Measurements from ENCODE around the gene SPAG8.

SPAG8 gene

DNA sequence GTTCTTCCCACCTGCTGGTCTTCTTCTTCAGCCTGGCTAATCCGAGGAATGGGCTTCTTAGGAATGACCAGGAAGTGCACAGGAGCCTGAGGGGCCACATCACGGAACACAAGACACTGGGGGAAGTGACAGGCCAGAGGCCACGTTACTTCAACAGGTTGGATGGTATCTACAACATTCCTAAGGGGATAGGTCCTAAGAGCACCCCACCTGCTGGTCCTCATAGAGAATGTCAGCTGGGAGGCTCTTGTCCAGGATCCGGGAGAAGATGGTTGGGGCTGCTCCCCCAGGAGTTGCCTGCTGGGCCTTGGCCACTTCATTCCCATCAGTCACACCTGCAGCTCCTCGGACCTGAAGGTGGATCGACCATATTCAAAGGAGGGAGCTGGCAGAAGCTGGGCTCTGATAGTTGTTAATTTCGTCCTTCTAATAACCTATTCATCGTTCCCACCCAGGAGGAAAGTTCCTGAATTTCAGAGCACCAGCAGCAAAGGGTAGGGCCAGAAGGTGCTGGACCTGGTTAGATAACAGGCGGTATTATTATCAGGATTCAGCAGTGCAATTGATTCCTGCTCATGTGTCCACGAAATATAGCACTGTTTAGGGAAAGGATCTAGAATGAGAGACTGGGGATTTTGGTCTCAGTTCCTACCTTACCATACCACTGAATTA is 1.5 kb upstream of the SPAG8 start:
- Histone ChIP-seq H3K4me3 (ENCODE audit: low read length) (peak overlapping the region; percentile 72), H3K4me1 (ENCODE audit: insufficient read depth, low read length) (peaks cover 18% of the 10 kb centered on the region)

GRCh38 chr9:35811381-35812024 is 559 bp downstream of the SPAG8 start:
- no peaks in the 10 kb centered on the region for H3K27me3 ChIP-seq (ENCODE audit: insufficient read depth, low read length)
- H3K36me3 ChIP-seq (ENCODE audit: insufficient read depth, low read length): no peaks in the 10 kb centered on the region
- no peaks in the 10 kb centered on the region for H3K9me3 ChIP-seq (ENCODE audit: low read length)
- peak overlapping the region; percentile 52 for H3K4me3 ChIP-seq (ENCODE audit: low read length)
- H3K4me1 ChIP-seq (ENCODE audit: insufficient read depth, low read length): peaks cover 18% of the 10 kb centered on the region
- H2AFZ ChIP-seq (ENCODE audit: low read depth, low read length): peak overlapping the region; percentile 3

More for the DNA sequence above, 1.5 kb upstream of the SPAG8 start:
- Histone ChIP-seq H3K9me3 (ENCODE audit: low read length) (no peaks in the 10 kb centered on the region), H2AFZ (ENCODE audit: low read depth, low read length) (no peak overlapping the region), H3K27me3 (ENCODE audit: insufficient read depth, low read length) (no peaks in the 10 kb centered on the region), H3K36me3 (ENCODE audit: insufficient read depth, low read length) (no peaks in the 10 kb centered on the region)

GRCh38 chr9:35810122-35810521 is 1.9 kb downstream of the SPAG8 start:
- H3K27me3 ChIP-seq (ENCODE audit: insufficient read depth, low read length): peaks cover under 1% of the 10 kb centered on the region
- H3K36me3 ChIP-seq (ENCODE audit: insufficient read depth, low read length): no peaks in the 10 kb centered on the region
- peaks cover 18% of the 10 kb centered on the region for H3K4me1 ChIP-seq (ENCODE audit: insufficient read depth, low read length)
- no peak overlapping the region for H3K4me3 ChIP-seq (ENCODE audit: low read length)
- no peaks in the 10 kb centered on the region for H3K9me3 ChIP-seq (ENCODE audit: low read length)
- no peak overlapping the region for H2AFZ ChIP-seq (ENCODE audit: low read depth, low read length)

DNA sequence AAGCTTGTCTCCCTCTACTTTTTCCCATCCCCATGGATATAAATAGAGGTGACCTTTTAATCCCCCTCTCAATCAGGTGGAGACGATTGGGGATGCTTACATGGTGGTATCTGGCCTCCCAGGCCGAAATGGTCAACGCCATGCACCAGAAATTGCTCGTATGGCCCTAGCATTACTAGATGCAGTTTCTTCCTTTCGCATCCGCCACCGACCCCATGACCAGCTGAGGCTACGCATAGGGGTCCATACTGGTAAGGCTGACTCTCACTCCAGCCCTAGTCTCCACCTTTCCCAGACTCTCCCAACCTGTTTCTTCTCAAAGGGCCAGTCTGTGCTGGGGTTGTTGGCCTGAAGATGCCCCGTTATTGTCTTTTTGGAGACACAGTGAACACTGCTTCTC is 3.6 kb downstream of the SPAG8 start:
- Histone ChIP-seq H3K36me3 (ENCODE audit: insufficient read depth, low read length) (no peaks in the 10 kb centered on the region), H3K4me3 (ENCODE audit: low read length) (no peak overlapping the region), H3K27me3 (ENCODE audit: insufficient read depth, low read length) (peaks cover 4% of the 10 kb centered on the region)

GRCh38 chr9:35806101-35806500 is 6.0 kb downstream of the SPAG8 start:
- H3K27me3 ChIP-seq (ENCODE audit: insufficient read depth, low read length): peaks cover 12% of the 10 kb centered on the region
- H3K36me3 ChIP-seq (ENCODE audit: insufficient read depth, low read length): no peaks in the 10 kb centered on the region
- no peak overlapping the region for H2AFZ ChIP-seq (ENCODE audit: low read depth, low read length)
- no peaks in the 10 kb centered on the region for H3K4me1 ChIP-seq (ENCODE audit: insufficient read depth, low read length)
- H3K4me3 ChIP-seq (ENCODE audit: low read length): no peak overlapping the region
- H3K9me3 ChIP-seq (ENCODE audit: low read length): no peaks in the 10 kb centered on the region

More for the DNA sequence above, 3.6 kb downstream of the SPAG8 start:
- Histone ChIP-seq H3K4me1 (ENCODE audit: insufficient read depth, low read length) (peaks cover 9% of the 10 kb centered on the region), H2AFZ (ENCODE audit: low read depth, low read length) (no peak overlapping the region), H3K9me3 (ENCODE audit: low read length) (no peaks in the 10 kb centered on the region)

GRCh38 chr9:35801328-35802128 is 10.5 kb downstream of the SPAG8 start:
- no peak overlapping the region for H2AFZ ChIP-seq (ENCODE audit: low read depth, low read length)
- peaks cover 19% of the 10 kb centered on the region for H3K27me3 ChIP-seq (ENCODE audit: insufficient read depth, low read length)
- no peaks in the 10 kb centered on the region for H3K4me1 ChIP-seq (ENCODE audit: insufficient read depth, low read length)
- no peaks in the 10 kb centered on the region for H3K9me3 ChIP-seq (ENCODE audit: low read length)
- H3K4me3 ChIP-seq (ENCODE audit: low read length): no peak overlapping the region
- H3K36me3 ChIP-seq (ENCODE audit: insufficient read depth, low read length): no peaks in the 10 kb centered on the region

DNA sequence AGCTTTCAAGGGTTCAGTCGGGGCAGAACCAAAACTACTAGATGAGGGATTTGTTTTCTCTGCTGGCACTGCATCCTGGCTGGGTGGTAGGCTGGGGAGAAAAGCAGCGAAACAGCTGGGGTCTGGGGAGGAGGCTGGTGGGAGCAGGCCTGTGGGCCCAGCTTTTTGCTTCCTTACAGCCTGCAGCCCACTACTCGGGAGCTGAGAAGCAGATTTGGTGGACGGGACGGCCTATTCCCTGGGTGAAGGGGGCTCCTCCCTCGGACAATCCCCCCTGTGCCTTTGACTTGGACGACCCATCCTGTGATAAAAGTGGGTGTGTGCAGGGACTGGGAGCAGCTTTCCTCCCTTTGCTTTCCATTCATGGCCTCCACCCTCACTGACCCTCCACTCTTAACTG is 11.5 kb downstream of the SPAG8 start:
- Histone ChIP-seq H2AFZ (ENCODE audit: low read depth, low read length) (no peak overlapping the region), H3K36me3 (ENCODE audit: insufficient read depth, low read length) (no peaks in the 10 kb centered on the region), H3K9me3 (ENCODE audit: low read length) (no peaks in the 10 kb centered on the region), H3K27me3 (ENCODE audit: insufficient read depth, low read length) (peaks cover 19% of the 10 kb centered on the region), H3K4me1 (ENCODE audit: insufficient read depth, low read length) (no peaks in the 10 kb centered on the region), H3K4me3 (ENCODE audit: low read length) (no peak overlapping the region)

GRCh38 chr9:35798658-35799374 is 13.2 kb downstream of the SPAG8 start:
- Histone ChIP-seq H3K4me3 (ENCODE audit: low read length) (no peak overlapping the region), H3K9me3 (ENCODE audit: low read length) (no peaks in the 10 kb centered on the region), H3K36me3 (ENCODE audit: insufficient read depth, low read length) (no peaks in the 10 kb centered on the region), H2AFZ (ENCODE audit: low read depth, low read length) (no peak overlapping the region), H3K27me3 (ENCODE audit: insufficient read depth, low read length) (peaks cover 15% of the 10 kb centered on the region), H3K4me1 (ENCODE audit: insufficient read depth, low read length) (no peaks in the 10 kb centered on the region)

GRCh38 chr9:35797311-35798109 is 14.6 kb downstream of the SPAG8 start:
- Histone ChIP-seq H3K9me3 (ENCODE audit: low read length) (no peaks in the 10 kb centered on the region), H2AFZ (ENCODE audit: low read depth, low read length) (no peak overlapping the region), H3K4me3 (ENCODE audit: low read length) (no peak overlapping the region), H3K4me1 (ENCODE audit: insufficient read depth, low read length) (no peaks in the 10 kb centered on the region), H3K36me3 (ENCODE audit: insufficient read depth, low read length) (no peaks in the 10 kb centered on the region), H3K27me3 (ENCODE audit: insufficient read depth, low read length) (peaks cover 19% of the 10 kb centered on the region)

DNA sequence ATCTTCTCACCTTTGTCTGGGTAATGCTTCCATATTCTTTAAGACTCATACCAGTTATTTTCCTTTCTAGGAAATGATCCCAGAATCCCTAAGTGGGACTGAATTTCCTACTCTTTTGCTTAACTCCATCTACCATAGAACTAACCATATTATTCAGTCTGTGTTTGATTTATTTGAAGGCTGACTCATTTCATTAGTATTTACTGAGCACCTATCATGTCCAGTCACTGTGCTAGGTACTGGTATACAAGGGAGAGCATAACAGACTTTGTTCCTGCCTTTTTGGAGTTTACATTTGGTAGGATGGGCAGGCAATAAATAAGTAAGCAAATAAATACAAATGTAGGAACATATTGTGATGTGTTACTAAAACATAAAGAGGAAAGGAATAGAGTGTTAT is 16.4 kb downstream of the SPAG8 start:
- Histone ChIP-seq H3K36me3 (ENCODE audit: insufficient read depth, low read length) (no peaks in the 10 kb centered on the region), H3K4me1 (ENCODE audit: insufficient read depth, low read length) (no peaks in the 10 kb centered on the region), H3K9me3 (ENCODE audit: low read length) (no peaks in the 10 kb centered on the region), H2AFZ (ENCODE audit: low read depth, low read length) (no peak overlapping the region), H3K4me3 (ENCODE audit: low read length) (no peak overlapping the region), H3K27me3 (ENCODE audit: insufficient read depth, low read length) (peaks cover 9% of the 10 kb centered on the region)

DNA sequence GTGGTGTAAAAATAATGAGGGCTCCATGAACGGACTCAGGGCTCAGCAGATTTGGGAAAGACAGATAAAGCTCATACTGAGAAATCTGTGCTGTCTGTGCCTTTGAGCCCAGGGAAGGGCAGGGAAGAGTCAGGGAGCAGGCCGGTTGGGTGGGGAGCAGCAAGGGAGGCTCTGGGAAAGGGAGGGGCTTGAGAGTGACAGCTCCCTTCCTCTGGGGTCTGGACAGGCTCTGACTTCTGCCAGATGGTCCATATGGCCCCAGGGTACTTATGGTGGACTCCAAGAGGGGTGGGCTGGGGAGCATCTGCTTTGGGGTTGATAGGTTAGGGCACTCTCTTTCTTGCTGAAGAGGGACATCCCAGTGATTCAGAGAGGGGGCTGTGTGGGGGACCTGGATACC is 18.6 kb downstream of the SPAG8 start:
- Histone ChIP-seq H3K27me3 (ENCODE audit: insufficient read depth, low read length) (peaks cover 6% of the 10 kb centered on the region), H3K4me1 (ENCODE audit: insufficient read depth, low read length) (peaks cover 7% of the 10 kb centered on the region), H3K4me3 (ENCODE audit: low read length) (no peak overlapping the region), H3K36me3 (ENCODE audit: insufficient read depth, low read length) (no peaks in the 10 kb centered on the region), H2AFZ (ENCODE audit: low read depth, low read length) (no peak overlapping the region), H3K9me3 (ENCODE audit: low read length) (no peaks in the 10 kb centered on the region)

DNA sequence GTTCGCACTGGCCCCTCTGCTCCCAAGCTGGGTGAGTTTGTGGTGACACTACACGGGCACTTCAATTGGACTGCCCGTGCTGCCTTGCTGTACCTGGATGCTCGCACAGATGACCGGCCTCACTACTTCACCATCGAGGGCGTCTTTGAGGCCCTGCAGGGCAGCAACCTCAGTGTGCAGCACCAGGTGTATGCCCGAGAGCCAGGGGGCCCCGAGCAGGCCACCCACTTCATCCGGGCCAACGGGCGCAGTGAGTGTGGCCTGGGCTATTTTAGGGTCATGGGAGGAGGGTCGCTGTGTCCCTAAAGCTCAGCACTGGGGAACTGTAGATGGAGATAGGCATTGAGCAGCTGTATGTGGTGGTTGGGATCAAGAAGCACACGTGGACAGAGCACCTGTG is 19.2 kb downstream of the SPAG8 start:
- H3K27me3 ChIP-seq (ENCODE audit: insufficient read depth, low read length): peaks cover 6% of the 10 kb centered on the region
- H3K4me1 ChIP-seq (ENCODE audit: insufficient read depth, low read length): peaks cover 7% of the 10 kb centered on the region
- no peak overlapping the region for H2AFZ ChIP-seq (ENCODE audit: low read depth, low read length)
- no peaks in the 10 kb centered on the region for H3K9me3 ChIP-seq (ENCODE audit: low read length)
- no peak overlapping the region for H3K4me3 ChIP-seq (ENCODE audit: low read length)
- no peaks in the 10 kb centered on the region for H3K36me3 ChIP-seq (ENCODE audit: insufficient read depth, low read length)
